GM18858 (cell line): Measurements from ENCODE around the gene STATH.
"Not testable (repeated sequence)": the region's sequence is repeated elsewhere in the genome, so short reads cannot be mapped to it uniquely, and the experiment has no call there.

ENCODE experiments used
- ATAC-seq: cut with Tn5 transposase; IDR thresholded peaks from one replicate; pipeline ENCODE4 v1.9.1; 2021; ENCODE audit not compliant: unreplicated experiment

The STATH gene, protein sequence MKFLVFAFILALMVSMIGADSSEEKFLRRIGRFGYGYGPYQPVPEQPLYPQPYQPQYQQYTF

DNA sequence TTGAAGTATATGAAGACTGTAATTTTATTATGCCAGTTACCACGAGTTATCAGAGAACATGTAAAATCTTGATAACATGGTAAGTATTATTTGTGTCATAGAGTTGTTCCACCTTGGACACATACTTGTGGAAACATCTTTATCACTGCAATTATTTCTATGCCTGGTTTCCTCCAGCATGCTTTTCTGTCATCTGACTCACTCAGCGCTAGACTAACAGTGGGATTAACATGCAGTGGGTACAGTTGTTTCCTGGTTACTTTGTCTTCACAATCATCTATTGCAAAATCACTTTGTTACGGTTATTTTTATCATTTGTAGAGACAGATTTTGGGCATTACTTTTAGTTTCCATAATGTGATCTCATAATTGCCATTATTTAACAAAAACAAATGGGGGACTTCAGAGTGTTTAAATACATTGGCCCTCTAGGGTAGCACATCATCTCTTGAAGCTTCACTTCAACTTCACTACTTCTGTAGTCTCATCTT is at the start of gene STATH:
TSS of gene STATH (plus strand) at position 441 of the 491 bp plus-strand sequence. CDS start 2,472 bp downstream, outside the sequence.
- no peak for ATAC-seq

DNA sequence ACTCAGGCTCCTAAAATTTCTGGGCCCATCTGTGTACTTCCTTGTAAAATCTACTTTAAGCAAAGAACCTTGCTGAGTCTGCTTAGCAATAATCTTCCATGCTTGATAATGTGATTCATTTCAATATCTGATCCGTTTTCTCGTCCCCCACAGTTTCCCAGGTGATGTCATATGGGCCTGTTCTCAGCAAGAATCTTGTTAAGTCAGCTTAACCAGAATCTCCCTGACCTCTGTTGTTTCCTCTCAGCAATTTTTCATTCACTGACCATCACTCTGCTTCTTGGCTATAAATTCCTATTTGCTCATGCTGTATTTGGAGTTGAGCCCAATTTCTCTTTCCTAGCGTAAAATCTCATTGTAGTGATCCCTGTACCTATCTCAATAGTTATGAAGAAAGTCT is 44.2 kb upstream of the STATH start:
- ATAC-seq: no peak

DNA sequence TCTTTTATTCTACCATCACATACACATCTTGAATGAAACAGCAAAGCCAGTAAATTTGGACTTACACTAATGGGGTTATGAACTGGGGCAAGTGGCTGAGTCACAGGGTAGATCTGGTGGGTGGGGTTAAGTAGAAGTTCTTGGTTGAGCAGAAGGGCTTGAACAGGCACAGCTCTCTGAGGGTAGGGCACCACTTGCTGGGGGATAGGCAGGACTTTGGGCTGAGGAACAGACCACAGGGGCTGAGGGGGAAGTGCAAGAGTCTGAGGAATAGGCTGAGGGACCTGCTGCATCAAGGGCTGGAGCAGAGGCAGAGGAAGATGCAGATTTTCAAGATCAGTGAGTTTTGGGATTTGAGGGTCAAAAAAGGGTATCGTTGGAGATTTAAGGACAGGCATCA is 38.6 kb upstream of the STATH start:
- no peak for ATAC-seq

DNA sequence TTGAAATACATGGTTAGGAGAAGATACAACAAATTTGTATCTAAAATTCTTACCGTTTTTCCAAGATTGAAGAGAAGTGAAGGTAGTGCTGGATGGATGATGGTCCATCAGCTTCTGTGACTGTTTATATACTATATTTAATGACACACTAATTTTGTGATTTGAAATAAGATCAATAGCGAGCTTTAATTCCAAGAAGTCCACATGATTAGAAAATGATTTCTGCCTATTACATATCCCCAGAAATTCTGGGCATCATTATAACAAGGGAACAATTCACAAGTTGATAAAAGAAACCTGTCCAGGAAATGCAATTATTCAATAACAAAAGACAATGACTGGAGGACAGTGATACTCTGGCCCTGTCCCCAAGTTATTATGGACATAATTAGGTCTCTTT is 30.1 kb upstream of the STATH start, which contains the start of gene CSN2:
TSS of gene CSN2 (minus strand) at position 101 of the 400 bp plus-strand sequence. CDS start 4,733 bp downstream, outside the sequence.
- ATAC-seq: no peak

DNA sequence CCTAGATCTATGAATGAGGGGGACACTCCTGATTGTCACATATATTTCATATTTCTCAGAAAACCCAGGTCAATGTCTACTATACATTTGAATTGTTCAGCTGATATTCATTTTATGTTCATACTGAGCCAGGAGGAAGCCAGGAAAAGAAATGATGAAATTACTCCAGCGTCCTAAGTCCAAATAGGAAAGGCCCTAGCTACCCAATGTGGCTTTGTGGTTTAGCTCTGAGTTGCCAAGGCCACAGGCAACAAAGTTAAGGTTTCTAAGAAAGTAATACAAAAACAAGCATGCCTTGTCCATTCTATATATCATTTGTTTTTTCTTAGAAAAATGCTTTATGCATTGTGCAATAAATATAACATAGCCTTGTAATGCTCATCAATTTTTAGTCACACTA is 25.7 kb upstream of the STATH start:
- no peak for ATAC-seq

DNA sequence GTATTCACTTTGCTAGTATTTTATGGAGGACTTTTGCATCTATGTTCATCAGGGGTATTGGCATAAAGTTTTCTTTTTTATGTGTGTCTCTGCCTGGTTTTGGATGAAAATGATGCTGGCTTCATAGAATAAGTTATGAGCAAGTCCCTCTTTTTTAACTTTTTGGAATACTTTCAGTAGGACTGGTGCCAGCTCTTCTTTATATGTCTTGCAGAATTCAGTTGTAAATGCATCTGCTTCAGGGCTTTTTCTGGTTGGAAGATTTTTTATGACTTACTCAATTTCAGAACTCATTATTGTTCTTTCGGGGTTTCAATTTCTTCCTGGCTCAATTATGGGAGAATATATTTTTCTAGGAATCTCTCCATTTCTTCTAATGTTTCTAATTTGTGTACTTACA is 21.1 kb upstream of the STATH start:
- no peak for ATAC-seq

DNA sequence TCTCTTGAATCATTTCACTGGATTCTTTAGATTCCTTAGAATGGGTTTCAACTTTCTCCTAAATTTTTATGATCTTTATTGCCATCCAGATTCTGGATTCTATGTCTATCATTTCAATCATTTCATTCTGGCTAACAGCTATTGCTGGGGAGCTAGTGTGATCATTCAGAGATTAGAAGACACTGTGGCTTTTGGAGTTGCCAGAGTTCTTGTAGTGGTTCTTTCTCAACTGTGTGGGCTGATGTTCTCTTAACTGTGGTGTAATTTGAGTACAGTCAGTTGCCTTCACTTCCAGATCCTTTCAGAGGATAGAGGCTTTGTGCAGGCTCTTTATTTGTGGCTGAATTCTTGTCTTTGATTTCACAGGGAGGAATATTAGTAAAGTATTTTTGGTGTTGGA is 18.2 kb upstream of the STATH start:
- no peak for ATAC-seq

DNA sequence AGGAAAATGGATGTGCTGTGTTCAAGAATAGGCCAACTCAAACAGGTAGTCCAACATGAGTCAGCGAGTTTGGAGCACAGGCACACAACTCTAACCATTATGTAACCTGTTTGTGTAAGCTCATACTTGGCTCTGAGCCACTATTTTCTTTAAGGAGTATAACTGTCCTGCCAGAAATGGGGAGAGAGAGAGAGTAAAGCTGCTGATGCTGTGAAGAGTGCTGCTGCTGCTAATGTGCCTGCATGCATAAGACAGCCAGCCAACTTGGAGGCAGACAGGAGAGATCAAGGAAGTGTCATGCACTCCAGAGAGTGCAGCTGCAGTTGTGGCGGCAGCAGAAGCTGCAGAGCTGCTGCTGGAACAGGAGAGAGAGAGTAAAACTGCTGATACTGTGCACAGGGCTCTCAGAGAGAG is 11.7 kb upstream of the STATH start:
- ATAC-seq: peak; percentile 50

DNA sequence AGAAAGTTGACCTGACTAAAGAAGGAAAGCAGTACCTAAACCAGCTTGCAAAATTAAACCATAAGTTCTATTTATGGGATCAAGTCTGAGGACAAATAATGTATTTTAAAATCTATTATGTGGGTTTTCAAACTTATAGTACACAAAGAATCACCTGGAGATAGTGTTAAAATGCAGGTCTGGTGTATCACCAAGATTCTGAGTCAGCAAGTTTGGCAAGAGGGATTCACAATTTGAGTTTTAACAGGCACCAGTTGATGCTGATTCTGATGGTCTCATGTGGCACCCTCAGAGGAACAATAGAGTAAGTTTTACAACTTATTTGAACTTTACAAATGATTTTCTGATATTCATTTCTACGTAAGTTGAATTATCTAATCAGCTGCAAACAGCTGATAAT is 9.1 kb upstream of the STATH start:
- no peak for ATAC-seq

DNA sequence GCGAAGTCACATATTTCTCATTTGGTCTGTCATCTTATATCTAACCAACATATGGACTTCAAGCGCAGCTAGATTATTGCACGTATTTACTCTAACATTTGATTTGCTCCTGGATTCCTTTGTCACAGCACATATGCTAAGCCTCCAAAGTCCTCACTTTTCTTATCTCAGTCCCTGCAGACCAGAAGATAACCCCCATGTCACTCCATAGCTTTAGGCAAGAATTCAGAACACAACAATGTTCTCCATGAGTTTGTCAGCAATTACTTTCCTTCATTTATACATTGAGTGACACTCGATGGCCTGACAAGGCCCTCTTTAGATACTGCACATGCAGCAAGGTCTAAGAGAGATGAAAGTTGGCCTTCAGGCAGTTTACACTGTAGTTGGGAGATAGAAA is 4.8 kb upstream of the STATH start:
- no peak for ATAC-seq

DNA sequence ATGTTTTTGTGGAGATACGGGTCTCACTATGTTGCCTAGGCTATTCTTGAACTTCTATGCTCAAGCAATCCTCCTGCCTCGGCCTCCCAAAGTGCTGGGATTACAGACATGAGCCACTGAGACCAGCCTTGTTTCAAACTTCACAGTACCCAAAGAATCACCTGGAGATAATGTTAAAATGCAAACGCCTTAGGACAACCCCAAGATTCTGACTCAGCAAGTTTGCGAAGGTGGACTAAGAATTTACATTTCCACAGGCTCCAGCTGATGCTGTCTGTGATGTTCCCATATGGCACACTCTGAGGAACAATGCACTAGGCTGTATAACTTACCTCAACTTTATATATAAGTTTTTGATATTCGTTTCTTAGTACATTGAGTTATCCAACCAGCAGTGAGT is 984 bp upstream of the STATH start:
- ATAC-seq: no peak

DNA sequence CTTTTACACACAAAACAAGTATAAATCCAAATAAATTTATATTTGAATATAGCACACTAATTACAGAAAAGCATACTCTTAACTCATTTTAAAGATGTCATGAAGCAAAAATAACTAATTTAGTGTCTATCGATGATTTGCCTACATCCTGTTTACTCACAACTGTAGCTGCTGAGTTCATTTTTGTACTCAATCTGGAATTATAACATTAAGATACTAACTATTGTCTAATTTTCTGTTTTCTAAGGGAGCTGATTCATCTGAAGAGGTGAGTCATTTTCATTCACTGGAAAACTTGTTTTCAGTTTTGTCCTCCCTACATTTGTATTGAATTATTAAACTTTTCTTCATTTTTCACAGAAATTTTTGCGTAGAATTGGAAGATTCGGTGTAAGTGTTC is 3.7 kb downstream of the STATH start:
- peak; percentile 53 for ATAC-seq

DNA sequence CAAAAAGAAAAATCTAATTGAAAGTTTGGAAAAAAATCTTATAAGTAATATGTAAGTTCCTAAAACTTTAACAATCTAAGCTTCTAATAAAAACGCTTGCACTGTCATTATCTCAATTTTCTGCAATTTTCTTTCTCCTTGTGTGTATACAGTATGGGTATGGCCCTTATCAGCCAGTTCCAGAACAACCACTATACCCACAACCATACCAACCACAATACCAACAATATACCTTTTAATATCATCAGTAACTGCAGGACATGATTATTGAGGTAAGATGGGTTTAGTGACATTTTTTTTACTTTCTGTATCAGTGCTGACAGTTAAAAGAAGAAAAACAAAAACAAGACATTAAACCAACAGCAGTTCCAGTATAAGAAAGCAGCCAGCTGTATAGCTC is 4.9 kb downstream of the STATH start:
- ATAC-seq: no peak

DNA sequence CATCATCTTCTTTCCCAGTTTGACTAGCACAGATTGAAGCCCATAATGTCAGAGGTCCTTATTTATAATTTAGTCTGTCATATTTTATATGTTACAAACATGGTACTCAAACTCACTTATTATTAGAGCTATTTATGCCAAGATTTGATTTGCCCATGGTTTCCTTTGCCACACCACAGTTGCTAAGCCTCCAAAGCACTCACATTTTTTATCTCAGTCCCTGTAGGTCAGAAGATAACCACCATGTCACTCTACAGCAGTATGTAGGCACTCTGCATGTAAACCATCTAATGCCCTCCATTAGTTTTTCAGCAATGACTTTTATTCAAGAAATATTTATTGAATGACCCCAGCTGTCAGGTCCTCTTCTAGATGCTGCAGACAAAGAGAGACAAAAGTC is 6.7 kb downstream of the STATH start:
- no peak for ATAC-seq

DNA sequence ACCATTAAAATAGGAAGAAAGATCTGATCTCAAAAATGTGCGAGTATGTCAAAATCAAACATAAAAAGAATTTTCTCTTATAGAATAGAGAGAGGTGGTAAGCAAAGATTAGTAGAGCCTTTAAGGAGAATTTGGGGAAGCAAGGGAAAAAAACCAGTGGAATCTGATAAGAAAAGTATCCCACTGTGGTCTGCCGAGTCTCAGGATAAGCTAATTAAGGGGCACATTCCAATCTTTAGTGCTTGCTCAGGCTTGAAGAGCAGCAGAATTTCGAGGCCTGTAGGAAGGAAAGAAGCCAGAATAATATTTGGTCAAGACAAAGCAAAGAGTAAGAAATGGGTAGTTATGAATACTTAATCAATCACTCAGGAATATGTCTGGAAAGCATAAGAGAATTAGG is 13.0 kb downstream of the STATH start:
- ATAC-seq: no peak

DNA sequence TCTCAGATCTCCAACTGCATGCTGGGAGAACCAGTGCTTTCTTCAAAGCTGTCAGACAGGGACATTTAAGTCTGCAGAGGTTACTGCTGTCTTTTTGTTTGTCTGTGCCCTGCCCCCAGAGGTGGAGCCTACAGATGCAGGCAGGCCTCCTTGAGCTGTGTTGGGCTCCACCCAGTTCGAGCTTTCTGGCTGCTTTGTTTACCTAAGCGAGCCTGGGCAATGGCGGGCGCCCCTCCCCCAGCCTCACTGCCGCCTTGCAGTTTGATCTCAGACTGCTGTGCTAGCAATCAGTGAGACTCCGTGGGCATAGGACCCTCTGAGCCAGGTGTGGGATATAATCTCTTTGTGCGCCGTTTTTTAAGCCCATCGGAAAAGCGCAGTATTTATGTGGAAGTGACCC is 23.2 kb downstream of the STATH start:
- ATAC-seq: not testable (repeated sequence)

DNA sequence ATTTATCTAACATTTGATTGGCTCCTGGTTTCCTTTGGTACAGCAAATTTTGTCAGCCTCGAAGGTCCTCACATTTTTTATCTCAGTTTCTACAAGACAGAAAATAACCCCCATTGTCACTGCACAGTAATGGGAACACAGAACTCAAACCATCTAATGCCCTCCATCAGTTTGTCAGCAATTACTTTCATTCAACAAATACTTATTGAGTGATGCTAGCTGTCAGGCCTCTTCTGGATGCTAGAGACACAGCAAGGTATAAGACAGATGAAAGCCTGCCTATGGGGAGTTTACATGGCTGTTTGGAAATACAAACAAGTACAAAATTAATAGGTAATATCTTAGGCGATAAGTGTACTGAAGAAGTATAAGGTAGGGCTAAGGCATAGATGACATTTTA is 27.5 kb downstream of the STATH start:
- ATAC-seq: no peak

DNA sequence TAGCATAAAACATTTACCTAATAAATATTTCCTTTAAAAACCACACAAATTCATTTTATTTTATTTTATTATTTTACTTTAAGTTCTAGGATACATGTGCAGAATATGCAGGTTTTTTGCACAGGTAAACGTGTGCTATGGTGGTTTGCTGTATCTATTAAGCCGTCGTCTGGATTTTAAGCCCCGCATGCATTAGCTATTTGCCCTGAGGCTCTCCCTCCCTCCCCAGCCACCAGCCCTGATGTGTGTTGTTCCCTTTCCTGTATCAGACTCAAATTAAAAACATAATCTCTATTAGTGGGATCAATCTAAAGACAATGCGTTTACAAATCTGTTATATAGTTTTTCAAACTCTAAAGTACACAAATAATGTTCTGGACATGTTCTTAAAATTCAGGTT is 31.2 kb downstream of the STATH start:
- no peak for ATAC-seq

DNA sequence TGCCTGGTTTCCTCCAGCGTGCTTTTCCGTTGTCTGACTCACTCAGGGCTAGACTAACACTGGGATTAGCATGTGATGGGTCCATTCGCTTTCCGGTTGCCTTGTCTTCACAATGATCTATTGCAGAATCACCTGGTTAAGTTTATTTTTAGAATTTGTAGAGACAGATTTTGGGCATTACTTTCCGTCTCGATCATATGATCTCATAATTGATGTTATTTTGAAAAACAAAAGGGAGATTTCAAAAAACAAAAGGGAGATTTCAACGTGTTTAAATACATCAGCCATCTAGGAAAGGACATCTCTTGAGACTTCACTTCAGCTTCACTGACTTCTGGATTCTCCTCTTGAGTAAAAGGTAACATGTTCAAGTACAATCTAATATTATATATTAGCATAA is 32.4 kb downstream of the STATH start, which contains the start of gene HTN3:
TSS of gene HTN3 (plus strand) at position 301 of the 400 bp plus-strand sequence. CDS start 2,282 bp downstream, outside the sequence.
- not testable (repeated sequence) for ATAC-seq

DNA sequence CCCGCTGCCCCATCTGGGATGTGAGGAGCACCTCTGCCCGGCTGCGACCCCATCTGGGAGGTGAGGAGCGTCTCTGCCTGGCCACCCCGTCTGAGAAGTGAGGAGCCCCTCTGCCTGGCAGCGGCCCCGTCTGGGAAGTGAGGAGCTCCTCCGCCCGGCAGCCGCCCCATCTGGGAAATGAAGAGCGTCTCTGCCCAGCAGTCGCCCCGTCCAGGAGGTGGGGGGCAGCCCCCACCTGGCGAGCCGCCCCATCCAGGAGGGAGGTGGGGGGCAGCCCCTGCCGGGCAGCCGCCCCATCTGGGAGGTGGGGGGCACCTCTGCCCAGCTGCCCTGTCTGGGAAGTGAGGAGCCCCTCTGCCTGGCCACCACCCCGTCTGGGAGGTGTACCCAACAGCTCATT is 41.8 kb downstream of the STATH start:
- not testable (repeated sequence) for ATAC-seq

DNA sequence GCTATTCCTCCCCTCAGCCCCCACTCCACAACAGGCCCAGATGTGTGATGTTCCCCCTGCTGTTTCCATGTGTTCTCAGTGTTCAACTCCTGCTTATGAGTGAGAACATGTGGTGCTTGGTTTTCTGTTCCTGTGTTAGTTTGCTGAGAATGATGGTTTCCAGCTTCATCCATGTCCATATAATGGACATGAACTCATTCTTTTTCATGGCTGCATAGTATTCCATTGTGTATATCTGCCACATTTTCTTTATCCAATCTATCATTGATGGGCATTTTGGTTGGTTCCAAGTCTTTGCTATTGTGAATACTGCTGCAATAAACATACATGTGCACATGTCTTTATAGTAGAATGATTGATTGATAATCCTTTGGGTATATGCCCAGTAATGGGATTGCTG is 44.2 kb downstream of the STATH start:
- ATAC-seq: not testable (repeated sequence)

DNA sequence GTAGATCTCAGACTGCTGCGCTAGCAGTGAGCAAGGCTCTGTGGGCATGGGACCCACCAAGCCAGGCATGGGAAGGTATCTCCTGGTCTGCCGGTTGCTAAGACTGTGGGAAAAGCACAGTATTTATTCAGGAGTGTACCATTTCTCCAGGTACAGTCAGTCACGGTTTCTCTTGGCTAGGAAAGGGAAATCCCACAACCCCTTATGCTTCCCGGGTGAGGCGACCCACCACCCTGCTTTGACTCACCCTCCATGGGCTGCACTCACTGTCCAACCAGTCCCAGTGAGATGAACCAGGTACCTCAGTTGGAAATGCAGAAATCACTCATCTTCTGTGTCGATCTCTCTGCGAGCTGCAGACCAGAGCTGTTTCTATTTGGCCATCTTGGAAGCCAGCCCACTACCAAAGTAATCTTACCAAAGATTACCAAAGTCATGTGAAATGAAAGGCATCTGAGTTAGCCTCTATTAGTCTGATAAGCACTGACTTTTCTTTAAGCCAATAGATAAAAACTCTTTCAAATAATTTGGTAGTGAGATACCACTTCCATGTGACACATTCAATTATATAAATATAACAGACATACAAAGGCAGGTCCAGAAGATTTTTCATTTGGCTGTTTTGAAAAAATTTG is 46.0 kb downstream of the STATH start:
- no peak for ATAC-seq

DNA sequence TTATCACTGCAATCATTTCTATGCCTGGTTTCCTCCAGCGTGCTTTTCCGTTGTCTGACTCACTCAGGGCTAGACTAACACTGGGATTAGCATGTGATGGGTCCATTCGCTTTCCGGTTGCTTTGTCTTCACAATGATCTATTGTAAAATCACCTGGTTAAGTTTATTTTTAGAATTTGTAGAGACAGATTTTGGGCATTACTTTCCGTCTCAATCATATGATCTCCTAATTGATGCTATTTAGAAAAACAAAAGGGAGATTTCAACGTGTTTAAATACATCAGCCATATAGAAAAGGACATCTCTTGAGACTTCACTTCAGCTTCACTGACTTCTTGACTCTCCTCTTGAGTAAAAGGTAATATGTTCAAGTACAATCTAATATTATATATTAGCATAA is 54.4 kb downstream of the STATH start, which contains the start of gene HTN1:
TSS of gene HTN1 (plus strand) at position 301 of the 400 bp plus-strand sequence. CDS start 2,639 bp downstream, outside the sequence.
- not testable (repeated sequence) for ATAC-seq
